MM.1S (cell line): ENCODE data around the gene PIK3CD.

Source experiments
- EZH2 ChIP-seq: fragments of 300-600 bp; sonication (generic); optimal IDR thresholded peaks from 2 replicates; pipeline ENCODE3; 2017; ENCODE audit warnings: low read depth, mild to moderate bottlenecking, antibody characterized with exemption, low read length, mixed read lengths
- TF ChIP-seq, protein P1 (sequence below): fragments of 300-600 bp; sonication (generic); IDR thresholded peaks from 2 replicates; pipeline ENCODE4 v1.5.1; 2016; ENCODE audit warnings: antibody characterized with exemption, low read length, mixed read lengths

DNA sequence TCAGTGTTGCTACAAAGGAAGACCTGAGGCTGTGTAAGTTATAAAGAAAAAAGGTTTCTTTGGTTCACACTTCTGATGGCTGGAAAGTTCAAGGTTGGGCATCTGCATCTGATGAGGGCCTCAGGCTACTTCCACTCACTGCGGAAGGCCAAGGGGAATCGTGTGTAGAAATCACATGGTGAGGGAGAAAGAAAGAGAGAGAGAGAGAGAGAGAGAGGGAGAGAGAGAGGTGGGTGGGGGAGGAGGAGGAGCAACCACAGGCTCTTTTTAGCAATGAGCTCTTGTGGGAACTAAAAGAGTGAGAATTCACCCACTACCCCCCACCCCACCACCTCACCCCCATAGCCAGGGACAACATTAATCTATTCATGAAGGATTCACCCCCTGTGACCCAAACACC lies 112.4 kb downstream of the PIK3CD start:
- TF ChIP-seq, protein P1, sequence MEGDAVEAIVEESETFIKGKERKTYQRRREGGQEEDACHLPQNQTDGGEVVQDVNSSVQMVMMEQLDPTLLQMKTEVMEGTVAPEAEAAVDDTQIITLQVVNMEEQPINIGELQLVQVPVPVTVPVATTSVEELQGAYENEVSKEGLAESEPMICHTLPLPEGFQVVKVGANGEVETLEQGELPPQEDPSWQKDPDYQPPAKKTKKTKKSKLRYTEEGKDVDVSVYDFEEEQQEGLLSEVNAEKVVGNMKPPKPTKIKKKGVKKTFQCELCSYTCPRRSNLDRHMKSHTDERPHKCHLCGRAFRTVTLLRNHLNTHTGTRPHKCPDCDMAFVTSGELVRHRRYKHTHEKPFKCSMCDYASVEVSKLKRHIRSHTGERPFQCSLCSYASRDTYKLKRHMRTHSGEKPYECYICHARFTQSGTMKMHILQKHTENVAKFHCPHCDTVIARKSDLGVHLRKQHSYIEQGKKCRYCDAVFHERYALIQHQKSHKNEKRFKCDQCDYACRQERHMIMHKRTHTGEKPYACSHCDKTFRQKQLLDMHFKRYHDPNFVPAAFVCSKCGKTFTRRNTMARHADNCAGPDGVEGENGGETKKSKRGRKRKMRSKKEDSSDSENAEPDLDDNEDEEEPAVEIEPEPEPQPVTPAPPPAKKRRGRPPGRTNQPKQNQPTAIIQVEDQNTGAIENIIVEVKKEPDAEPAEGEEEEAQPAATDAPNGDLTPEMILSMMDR: no peak
- no peak for TF ChIP-seq EZH2
